Spleen (tissue), 11 donors: ENCODE measurements around the gene FAM177B. TPM values are rescaled to one million over a fixed set of nuclear protein-coding genes. Genes with fewer than 3 reads are reported as not detected.

Source experiments
- DNase-seq: peaks from one replicate; pipeline ENCODE4 v3.0.0-alpha.2; 2020
- H3K27ac ChIP-seq, 8 donors: fragments of 200-600 bp; sonication (generic) in 7 of 8; 1 replicate in 4 of 8; 2 replicates in 4 of 8; pipeline versions ENCODE4 v1.5.0 to v1.8.0; 2016 to 2021; ENCODE audit warnings: inconsistent platforms in 4 of 8, mild to moderate bottlenecking in 4 of 8, moderate library complexity in 1 of 8
- H3K27me3 ChIP-seq, 7 donors: fragments of 200-600 bp; sonication (generic) in 6 of 7; replicated peaks in 1 of 7; 1 replicate in 4 of 7; 2 replicates in 3 of 7; pipeline versions ENCODE4 v1.5.0 to v1.8.0; 2016 to 2021; ENCODE audit warnings: inconsistent platforms in 3 of 7, mild to moderate bottlenecking in 1 of 7
- H3K36me3 ChIP-seq, 6 donors: fragments of 200-600 bp; sonication (generic) in 5 of 6; 1 replicate in 4 of 6; 2 replicates in 2 of 6; pipeline versions ENCODE4 v1.5.0 to v1.8.0; 2016 to 2021; ENCODE audit warnings: inconsistent platforms in 2 of 6
- H3K4me1 ChIP-seq, 6 donors: fragments of 200-600 bp; sonication (generic) in 5 of 6; 1 replicate in 3 of 6; 2 replicates in 3 of 6; pipeline versions ENCODE4 v1.5.0 to v1.8.0; 2016 to 2021; ENCODE audit warnings: inconsistent platforms in 3 of 6
- H3K4me3 ChIP-seq, 8 donors: fragments of 200-600 bp; sonication (generic) in 7 of 8; 1 replicate in 4 of 8; 2 replicates in 4 of 8; pipeline versions ENCODE4 v1.5.0 to v1.8.0; 2016 to 2021; ENCODE audit warnings: inconsistent platforms in 4 of 8, mild to moderate bottlenecking in 4 of 8, moderate library complexity in 2 of 8
- H3K9me3 ChIP-seq, 8 donors: fragments of 200-600 bp; sonication (generic) in 7 of 8; 1 replicate in 4 of 8; 2 replicates in 4 of 8; pipeline versions ENCODE4 v1.5.0 to v1.8.0; 2016 to 2021; ENCODE audit warnings: inconsistent platforms in 4 of 8
- POLR2A ChIP-seq, 3 donors: fragments of 450-650 bp; IDR thresholded peaks; one replicate each; pipeline ENCODE4 v1.5.1; 2017; ENCODE audit warnings: antibody characterized with exemption in 3 of 3, mild to moderate bottlenecking in 1 of 3
- POLR2AphosphoS5 ChIP-seq, 3 donors: sonication (generic); formaldehyde crosslinking; IDR thresholded peaks; one replicate each; pipeline ENCODE4 v1.5.1; 2017; ENCODE audit warnings: antibody characterized with exemption in 3 of 3
- WGBS, 5 donors: extraction: QIAGEN DNeasy Blood & Tissue Kit in 3 of 5; methylation state at CpG; one replicate each; pipeline versions ENCODE4 v1.1.5 to v1.1.7; 2013 to 2018; 5-methylcytosine and 5-hydroxymethylcytosine counted together
- intact Hi-C: fragments of 100-400 bp; cut with DNase I; formaldehyde crosslinking; loops from one replicate; pipeline ENCODE4 v1.15.0; 2023; ENCODE audit warnings: low total_unique reads
- polyA plus RNA-seq, 3 donors: library from polyadenylated mRNA; stranded (reverse); fragments of 200-250 nt; gene quantifications; one replicate each; pipeline ENCODE4 v1.2.1, GENCODE V29; 2013
- total RNA-seq, 7 donors: library from RNA; depleted of rRNA in 3 of 7; stranded (reverse); fragments of >200 nt in 3 of 7; fragmentation: NEBNext Ultra II Directional in 4 of 7; extraction: Animal tissue kit (Norgen Biotek cat#: 25700) in 4 of 7; gene quantifications; one replicate each; pipeline versions ENCODE4 v1.1.0 to v1.2.1, GENCODE V29; 2016 to 2021
- TF ChIP-seq, protein P1 (sequence below), 11 experiments: fragments of 200-600 bp in 7 of 11; fragments of 450-650 bp in 4 of 11; sonication (generic) in 4 of 11; IDR thresholded peaks in 8 of 11; conservative IDR thresholded peaks in 3 of 11; 1 replicate in 7 of 11; 2 replicates in 4 of 11; pipeline versions ENCODE4 v1.4.0 to v1.8.0; 2016 to 2021; ENCODE audit warnings: antibody characterized with exemption in 11 of 11, inconsistent platforms in 4 of 11, mild to moderate bottlenecking in 1 of 11
- donor health status: healthy with polysubstance abuse.
- donor health status: DM: no; HTN: no; CAD: no; lungs with moderate emphysema.
- donor health status: DM: no; HTN: no; CAD: no.
- donor health status: Bipolar disorder and iron deficiency.
- donor health status: healthy.
- donor health status: DM: no; HTN: no; CAD: no.
- donor health status: DM: yes; HTN: yes; CAD: no.

The FAM177B gene
- total and polyA plus RNA-seq, 10 donors = 0.91 to 19.1 (median 6.8) TPM

DNA sequence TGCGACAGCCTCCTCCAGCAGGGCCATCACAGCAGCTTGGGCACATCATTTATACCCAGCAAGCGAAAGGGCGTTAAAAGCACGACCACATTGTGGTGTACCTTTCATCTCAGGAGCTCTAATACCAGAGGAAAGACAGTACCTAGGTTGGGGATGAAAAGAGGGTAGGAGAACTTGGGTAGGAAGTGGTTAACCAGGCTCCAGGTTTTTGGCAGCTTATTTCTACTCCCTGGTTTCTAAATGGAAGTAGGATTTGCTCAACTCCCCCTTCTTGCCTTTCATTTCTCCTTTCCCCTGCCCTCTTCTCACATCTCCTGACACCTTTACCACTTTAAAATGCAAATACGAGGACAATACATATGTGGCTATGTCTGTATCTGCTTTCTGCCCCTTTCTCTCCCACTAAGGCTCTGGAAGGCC lies 30.2 kb downstream of the FAM177B start:
- H3K9me3 ChIP-seq = peaks cover 5 to 27% (median 14%) of the 10 kb centered on the region in 8 donors
- H3K27ac ChIP-seq = peak overlapping the region in 1 of 8 donors; percentile 2
- TF ChIP-seq POLR2A (IDR thresholded peaks at IDR 0.05) (no peak), POLR2AphosphoS5 (IDR thresholded peaks at IDR 0.05) (no peak)
- TF ChIP-seq, protein P1, sequence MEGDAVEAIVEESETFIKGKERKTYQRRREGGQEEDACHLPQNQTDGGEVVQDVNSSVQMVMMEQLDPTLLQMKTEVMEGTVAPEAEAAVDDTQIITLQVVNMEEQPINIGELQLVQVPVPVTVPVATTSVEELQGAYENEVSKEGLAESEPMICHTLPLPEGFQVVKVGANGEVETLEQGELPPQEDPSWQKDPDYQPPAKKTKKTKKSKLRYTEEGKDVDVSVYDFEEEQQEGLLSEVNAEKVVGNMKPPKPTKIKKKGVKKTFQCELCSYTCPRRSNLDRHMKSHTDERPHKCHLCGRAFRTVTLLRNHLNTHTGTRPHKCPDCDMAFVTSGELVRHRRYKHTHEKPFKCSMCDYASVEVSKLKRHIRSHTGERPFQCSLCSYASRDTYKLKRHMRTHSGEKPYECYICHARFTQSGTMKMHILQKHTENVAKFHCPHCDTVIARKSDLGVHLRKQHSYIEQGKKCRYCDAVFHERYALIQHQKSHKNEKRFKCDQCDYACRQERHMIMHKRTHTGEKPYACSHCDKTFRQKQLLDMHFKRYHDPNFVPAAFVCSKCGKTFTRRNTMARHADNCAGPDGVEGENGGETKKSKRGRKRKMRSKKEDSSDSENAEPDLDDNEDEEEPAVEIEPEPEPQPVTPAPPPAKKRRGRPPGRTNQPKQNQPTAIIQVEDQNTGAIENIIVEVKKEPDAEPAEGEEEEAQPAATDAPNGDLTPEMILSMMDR (IDR thresholded peaks at IDR 0.05 in 8 of 11, conservative IDR thresholded peaks at IDR 0.05 in 3 of 11) = no peak
- intact Hi-C loops = no loop called here
- DNase-seq = no peak
- H3K4me3 ChIP-seq = no peak overlapping the region
- H3K4me1 ChIP-seq = peaks cover 0 to 20% (median 5%) of the 10 kb centered on the region in 6 donors
- 49 to 74% (median 60%) methylated on average over 5 of the region's 5 CpGs for WGBS, 5 donors
- no peaks in the 10 kb centered on the region for H3K27me3 ChIP-seq
- peaks cover 0 to 8% (median 0%) of the 10 kb centered on the region in 6 donors for H3K36me3 ChIP-seq

DNA sequence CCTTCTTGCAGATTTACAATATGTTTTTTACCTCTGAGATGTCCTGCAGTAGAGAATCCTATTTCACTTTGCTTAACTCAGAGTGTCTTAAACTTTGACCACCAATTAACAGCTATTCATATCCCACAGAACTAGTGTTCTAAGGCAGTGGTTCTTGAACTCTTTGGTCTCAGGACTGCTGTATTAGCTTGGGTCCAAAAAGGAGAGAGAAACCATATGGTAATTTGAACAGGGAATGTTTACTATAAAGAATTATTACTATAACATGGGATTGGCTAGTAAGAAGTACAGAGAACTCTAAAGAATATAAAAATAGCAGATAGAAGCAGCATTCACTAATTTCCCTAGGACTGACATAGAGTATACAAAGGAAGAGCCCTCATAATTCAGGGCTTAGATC lies 31.6 kb downstream of the FAM177B start:
- intact Hi-C loops = no loop called here
- DNase-seq = no peak
- Histone ChIP-seq H3K4me3 (no peak overlapping the region), H3K9me3 (peaks cover 5 to 27% (median 14%) of the 10 kb centered on the region in 8 donors), H3K36me3 (peaks cover 0 to 8% (median 0%) of the 10 kb centered on the region in 6 donors), H3K4me1 (peaks cover 0 to 33% (median 16%) of the 10 kb centered on the region in 6 donors), H3K27me3 (no peaks in the 10 kb centered on the region), H3K27ac (no peak overlapping the region)
- TF ChIP-seq POLR2A (IDR thresholded peaks at IDR 0.05) (no peak), POLR2AphosphoS5 (IDR thresholded peaks at IDR 0.05) (no peak)
- TF ChIP-seq, protein P1 (IDR thresholded peaks at IDR 0.05 in 8 of 11, conservative IDR thresholded peaks at IDR 0.05 in 3 of 11) = no peak

DNA sequence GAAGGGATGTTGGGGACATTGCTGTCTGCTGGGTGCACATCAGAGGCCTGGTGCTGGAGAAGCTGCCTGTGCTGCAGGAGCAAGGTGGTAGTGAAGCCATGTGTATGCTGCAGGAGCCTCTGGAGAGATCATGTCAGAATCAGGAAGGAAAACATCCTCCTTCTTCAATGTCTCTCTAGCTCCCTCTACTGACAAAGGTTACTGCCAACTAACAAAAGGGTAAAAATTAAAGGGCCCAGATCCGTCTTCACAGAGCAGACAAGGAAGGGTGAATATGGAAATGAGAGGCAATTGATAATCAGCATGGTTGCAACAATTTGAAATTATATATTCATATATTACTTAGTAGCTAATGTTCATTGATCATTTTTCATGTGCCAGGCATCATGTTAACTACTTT lies 32.2 kb downstream of the FAM177B start:
- no peak overlapping the region for H3K27ac ChIP-seq
- TF ChIP-seq POLR2A (IDR thresholded peaks at IDR 0.05) (no peak), POLR2AphosphoS5 (IDR thresholded peaks at IDR 0.05) (no peak)
- TF ChIP-seq, protein P1 (IDR thresholded peaks at IDR 0.05 in 8 of 11, conservative IDR thresholded peaks at IDR 0.05 in 3 of 11) = no peak
- peaks cover 0 to 39% (median 22%) of the 10 kb centered on the region in 6 donors for H3K4me1 ChIP-seq
- no peak overlapping the region for H3K4me3 ChIP-seq
- H3K27me3 ChIP-seq = no peaks in the 10 kb centered on the region
- no peak for DNase-seq
- intact Hi-C loops = no loop called here
- H3K36me3 ChIP-seq = peaks cover 0 to 8% (median 0%) of the 10 kb centered on the region in 6 donors
- 81 to 90% (median 83%) methylated on average over 1 of the region's 1 CpG for WGBS, 5 donors
- peaks cover 5 to 27% (median 14%) of the 10 kb centered on the region in 8 donors for H3K9me3 ChIP-seq

DNA sequence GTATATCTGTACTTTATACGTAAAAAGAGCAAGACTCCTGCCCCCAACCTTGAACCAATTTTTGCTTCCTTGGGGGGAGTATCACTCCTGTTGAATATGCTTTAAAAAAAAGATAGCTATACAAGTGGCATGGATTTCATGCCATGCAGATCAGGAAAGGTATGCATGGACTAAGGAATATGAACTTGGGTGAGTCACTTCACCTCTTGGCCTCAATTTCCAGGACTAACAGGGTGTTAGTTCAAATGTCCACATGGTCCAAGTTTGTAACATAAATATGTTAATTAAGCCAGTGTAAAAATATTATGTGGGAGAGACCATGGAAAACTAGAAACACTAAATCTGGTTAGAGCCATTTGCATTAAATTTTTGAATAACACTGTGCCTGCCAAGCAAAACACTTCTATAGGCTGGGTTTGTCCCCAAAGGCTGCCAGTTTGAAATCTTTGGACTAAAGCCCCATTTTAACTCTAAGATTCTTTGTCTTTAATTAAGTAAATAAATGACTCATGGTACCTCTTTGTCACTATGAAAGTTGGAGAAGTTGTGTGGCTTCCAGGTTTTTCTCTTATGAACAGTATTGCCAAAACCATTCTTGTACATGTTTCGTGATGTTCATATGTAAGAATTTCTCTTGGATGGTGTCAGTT lies 33.1 kb downstream of the FAM177B start:
- no peak overlapping the region for H3K4me3 ChIP-seq
- H3K36me3 ChIP-seq = peaks cover 0 to 8% (median 0%) of the 10 kb centered on the region in 6 donors
- 81 to 94% (median 92%) methylated on average over 2 of the region's 2 CpGs for WGBS, 5 donors
- H3K27me3 ChIP-seq = no peaks in the 10 kb centered on the region
- peaks cover 0 to 43% (median 22%) of the 10 kb centered on the region in 6 donors for H3K4me1 ChIP-seq
- no peak overlapping the region for H3K27ac ChIP-seq
- no peak for DNase-seq
- intact Hi-C loops = no loop called here
- TF ChIP-seq POLR2AphosphoS5 (IDR thresholded peaks at IDR 0.05) (no peak), POLR2A (IDR thresholded peaks at IDR 0.05) (no peak)
- TF ChIP-seq, protein P1 (IDR thresholded peaks at IDR 0.05 in 8 of 11, conservative IDR thresholded peaks at IDR 0.05 in 3 of 11) = no peak
- H3K9me3 ChIP-seq = peaks cover 5 to 24% (median 14%) of the 10 kb centered on the region in 8 donors
